H9 (cell line): ENCODE measurements around the gene ABCD1. TPM values are rescaled to one million over a fixed set of nuclear protein-coding genes. Genes with fewer than 3 reads are reported as not detected.

Experiments
- DNase-seq: peaks from one replicate; pipeline ENCODE4 v3.0.0-alpha.2; 2017
- H2AFZ ChIP-seq: one replicate; pipeline ENCODE4 v1.6.1; 2013; ENCODE audit warnings: mild to moderate bottlenecking, low read length, control low read depth, moderate library complexity
- H2AK5ac ChIP-seq: 2 replicates; pipeline ENCODE4 v1.6.1; 2013; ENCODE audit warnings: low read length, control low read depth, mixed read lengths; ENCODE audit not compliant: insufficient read length
- H2BK120ac ChIP-seq: one replicate; pipeline ENCODE4 v1.6.1; 2013; ENCODE audit warnings: low read depth, mild to moderate bottlenecking, low read length, control low read depth, inconsistent platforms; ENCODE audit not compliant: poor library complexity, severe bottlenecking
- H2BK12ac ChIP-seq: 2 replicates; pipeline ENCODE4 v1.6.1; 2013; ENCODE audit warnings: low read length, control low read depth, mixed read lengths, low read depth; ENCODE audit not compliant: insufficient read length
- H2BK15ac ChIP-seq: 2 replicates; pipeline ENCODE4 v1.6.1; 2013; ENCODE audit warnings: low read depth, low read length, control low read depth
- H2BK20ac ChIP-seq: one replicate; pipeline ENCODE4 v1.6.1; 2013; ENCODE audit warnings: low read depth, mild to moderate bottlenecking, low read length, control low read depth, inconsistent platforms; ENCODE audit not compliant: poor library complexity, severe bottlenecking
- H2BK5ac ChIP-seq: 2 replicates; pipeline ENCODE4 v1.6.1; 2013; ENCODE audit warnings: low read length, control low read depth, mixed read lengths; ENCODE audit not compliant: insufficient read length
- H3K14ac ChIP-seq: 2 replicates; pipeline ENCODE4 v1.6.1; 2013; ENCODE audit warnings: low read length, control low read depth; ENCODE audit not compliant: insufficient read depth
- H3K18ac ChIP-seq: 2 replicates; pipeline ENCODE4 v1.6.1; 2013; ENCODE audit warnings: low read depth, mild to moderate bottlenecking, mixed read lengths, low read length, control low read depth; ENCODE audit not compliant: insufficient read length
- H3K23ac ChIP-seq: 2 replicates; pipeline ENCODE4 v1.6.1; 2013; ENCODE audit warnings: low read length, control low read depth, mixed read lengths, low read depth; ENCODE audit not compliant: insufficient read length
- H3K23me2 ChIP-seq: 2 replicates; pipeline ENCODE4 v1.6.1; 2013; ENCODE audit warnings: low read depth, mild to moderate bottlenecking, mixed read lengths, low read length, control low read depth; ENCODE audit not compliant: insufficient read length, poor library complexity, severe bottlenecking
- H3K27ac ChIP-seq: 2 replicates; pipeline ENCODE4 v1.5.1; 2013; ENCODE audit warnings: low read length, control low read depth, mixed read lengths, low read depth; ENCODE audit not compliant: insufficient read length
- H3K27me3 ChIP-seq: 2 replicates; pipeline ENCODE4 v1.6.1; 2013; ENCODE audit warnings: low read length, control low read depth, inconsistent platforms; ENCODE audit not compliant: insufficient read depth
- H3K4ac ChIP-seq: 2 replicates; pipeline ENCODE4 v1.6.1; 2013; ENCODE audit warnings: low read depth, mild to moderate bottlenecking, control low read depth, inconsistent platforms, low read length, moderate library complexity
- H3K4me1 ChIP-seq: 2 replicates; pipeline ENCODE4 v1.6.1; 2013; ENCODE audit warnings: low read length, control low read depth, inconsistent platforms; ENCODE audit not compliant: insufficient read depth
- H3K4me2 ChIP-seq: 2 replicates; pipeline ENCODE4 v1.6.1; 2013; ENCODE audit warnings: low read length, control low read depth, mixed read lengths; ENCODE audit not compliant: insufficient read length, insufficient read depth
- H3K56ac ChIP-seq: 2 replicates; pipeline ENCODE4 v1.6.1; 2013; ENCODE audit warnings: low read depth, mild to moderate bottlenecking, mixed read lengths, low read length, control low read depth; ENCODE audit not compliant: insufficient read length
- H3K79me1 ChIP-seq: 2 replicates; pipeline ENCODE4 v1.6.1; 2013; ENCODE audit warnings: low read depth, mild to moderate bottlenecking, moderate library complexity, low read length, control low read depth, inconsistent platforms; ENCODE audit not compliant: insufficient read depth, poor library complexity, severe bottlenecking
- H3K79me2 ChIP-seq: 2 replicates; pipeline ENCODE4 v1.6.1; 2013; ENCODE audit warnings: low read length, control low read depth, inconsistent platforms; ENCODE audit not compliant: insufficient read depth
- H3K9ac ChIP-seq: 2 replicates; pipeline ENCODE4 v1.6.1; 2013; ENCODE audit warnings: low read length, control low read depth, mixed read lengths; ENCODE audit not compliant: insufficient read length; ENCODE audit errors: extremely low read depth
- H3K9me3 ChIP-seq: one replicate; pipeline ENCODE4 v1.6.1; 2013; ENCODE audit warnings: low read depth, low read length, inconsistent platforms; ENCODE audit not compliant: control insufficient read depth
- H3T11ph ChIP-seq: one replicate; pipeline ENCODE4 v1.6.1; 2013; ENCODE audit warnings: mild to moderate bottlenecking, low read length, control low read depth, inconsistent platforms
- H4K20me1 ChIP-seq: one replicate; pipeline ENCODE4 v1.6.1; 2013; ENCODE audit not compliant: control insufficient read depth, insufficient read length, insufficient read depth
- H4K5ac ChIP-seq: 2 replicates; pipeline ENCODE4 v1.6.1; 2013; ENCODE audit warnings: low read depth, mild to moderate bottlenecking, mixed read lengths, low read length, control low read depth; ENCODE audit not compliant: insufficient read length
- H4K8ac ChIP-seq: replicated peaks from 2 replicates; pipeline ENCODE4 v1.6.1; 2013; ENCODE audit warnings: low read length, control low read depth, mixed read lengths, low read depth; ENCODE audit not compliant: insufficient read length
- H4K91ac ChIP-seq: 2 replicates; pipeline ENCODE4 v1.6.1; 2013; ENCODE audit warnings: low read depth, mild to moderate bottlenecking, moderate library complexity, mixed read lengths, low read length, control low read depth; ENCODE audit not compliant: insufficient read length
- H3K27ac Mint-ChIP-seq, 3 experiments: 2 replicates in 2 of 3; 3 replicates in 1 of 3; pipeline ENCODE4 v1.8.0; 2020 to 2021; ENCODE audit warnings: mixed read lengths in 3 of 3, mild to moderate bottlenecking in 1 of 3, moderate library complexity in 1 of 3
- H3K27me3 Mint-ChIP-seq: 2 replicates; pipeline ENCODE4 v1.8.0; 2021; ENCODE audit warnings: low read depth, mild to moderate bottlenecking, moderate library complexity, mixed read lengths
- H3K36me3 Mint-ChIP-seq, 3 experiments: 2 replicates in 2 of 3; 3 replicates in 1 of 3; pipeline ENCODE4 v1.8.0; 2020 to 2021; ENCODE audit warnings: low read depth in 3 of 3, mixed read lengths in 3 of 3; ENCODE audit not compliant: insufficient read depth in 1 of 3
- H3K4me1 Mint-ChIP-seq, 2 experiments: 2 replicates each; pipeline ENCODE4 v1.8.0; 2020; ENCODE audit warnings: mixed read lengths in 2 of 2
- H3K4me3 Mint-ChIP-seq, 2 experiments: 2 replicates in 1 of 2; 3 replicates in 1 of 2; pipeline ENCODE4 v1.8.0; 2020 to 2021; ENCODE audit warnings: mild to moderate bottlenecking in 2 of 2, mixed read lengths in 2 of 2, moderate library complexity in 1 of 2
- H3K9me3 Mint-ChIP-seq, 2 experiments: 2 replicates in 1 of 2; 3 replicates in 1 of 2; pipeline ENCODE4 v1.8.0; 2020; ENCODE audit warnings: mild to moderate bottlenecking in 2 of 2, mixed read lengths in 2 of 2, moderate library complexity in 1 of 2
- WGBS: extraction: QIAGEN DNeasy Blood & Tissue Kit; methylation state at CpG from one replicate; pipeline ENCODE4 v1.1.7; 2013; ENCODE audit warnings: missing lambda C conversion rate, low lambda C conversion rate, mixed read lengths; ENCODE audit not compliant: insufficient read length; ENCODE audit errors: extremely low coverage; 5-methylcytosine and 5-hydroxymethylcytosine counted together
- total RNA-seq: library from RNA; stranded (reverse); gene quantifications from 2 replicates; pipeline ENCODE4 v1.2.1, GENCODE V29; 2021
- TF ChIP-seq, protein P1 (sequence below): fragments of 200-600 bp; sonication (generic); conservative IDR thresholded peaks from 3 replicates; pipeline ENCODE4 v1.8.0; 2021; ENCODE audit warnings: antibody characterized with exemption, mild to moderate bottlenecking

Gene ABCD1
- total RNA-seq, 1 experiment from 2014 or later: 11.1 TPM

DNA sequence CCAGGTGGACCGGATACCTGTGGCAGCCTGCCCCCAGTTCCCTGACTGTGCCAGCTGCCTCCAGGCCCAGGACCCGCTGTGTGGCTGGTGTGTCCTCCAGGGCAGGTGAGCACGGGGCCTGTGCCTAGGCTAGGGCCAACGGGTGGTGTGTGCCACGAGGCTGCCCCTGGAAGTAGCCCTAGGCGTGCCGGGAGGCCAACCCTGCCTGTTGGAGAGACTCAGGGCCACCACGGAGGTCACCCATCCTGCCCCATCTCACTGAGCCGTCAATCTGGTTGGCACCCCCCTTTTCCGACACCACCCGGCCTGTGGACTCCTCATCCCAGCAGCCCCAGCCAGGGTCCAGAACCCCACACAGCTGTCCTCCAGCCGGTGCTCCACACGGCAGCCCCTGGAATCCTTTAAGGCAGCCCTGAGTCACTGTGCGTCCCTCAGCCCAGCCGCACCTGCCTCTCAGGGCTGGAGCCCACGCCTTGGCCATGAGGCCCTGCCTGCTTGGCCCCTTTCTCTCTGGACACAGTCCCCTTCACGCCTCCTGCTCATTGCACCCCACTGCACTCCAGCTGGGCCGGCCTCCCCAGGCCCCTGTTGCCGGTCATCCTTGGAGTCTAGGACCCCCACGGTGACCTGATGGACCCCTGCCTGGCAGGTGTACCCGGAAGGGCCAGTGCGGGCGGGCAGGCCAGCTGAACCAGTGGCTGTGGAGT is 44.7 kb downstream of the ABCD1 start:
- Histone ChIP-seq H3K79me2 (no peaks in the 10 kb centered on the region), H3K14ac (no peak overlapping the region), H4K5ac (no peak overlapping the region), H2BK20ac (no peak overlapping the region), H3K79me1 (no peaks in the 10 kb centered on the region), H3K27ac (no peak overlapping the region), H2BK120ac (no peak overlapping the region), H4K20me1 (no peaks in the 10 kb centered on the region), H3K9ac (no peak overlapping the region), H4K8ac (no peak overlapping the region), H3K4me2 (no peak overlapping the region), H3K18ac (no peak overlapping the region), H3K4ac (no peak overlapping the region), H3K9me3 (no peaks in the 10 kb centered on the region), H2AFZ (no peak overlapping the region), H3K27me3 (no peaks in the 10 kb centered on the region), H3K4me1 (no peaks in the 10 kb centered on the region), H2AK5ac (no peak overlapping the region), H4K91ac (no peak overlapping the region), H3K56ac (no peak overlapping the region), H2BK12ac (no peak overlapping the region), H3K23me2 (no peaks in the 10 kb centered on the region), H2BK15ac (no peak overlapping the region), H3T11ph (no peak overlapping the region), H2BK5ac (no peak overlapping the region), H3K23ac (no peak overlapping the region)
- no peaks in the 10 kb centered on the region; a peak in 1 of 7 replicates for H3K36me3 Mint-ChIP-seq
- H3K4me3 Mint-ChIP-seq: no peak overlapping the region
- WGBS: no CpG with 5 or more reads among the region's 23 CpGs
- peaks cover 2 to 6% of the 10 kb centered on the region in 2 experiments; a peak in 3 of 4 replicates for H3K4me1 Mint-ChIP-seq
- peaks cover 22 to 52% of the 10 kb centered on the region in 2 experiments for H3K9me3 Mint-ChIP-seq
- H3K27me3 Mint-ChIP-seq: peaks cover 5% of the 10 kb centered on the region; the same call in 1 of the 2 replicates
- peak; percentile 25 for DNase-seq
- TF ChIP-seq, protein P1, sequence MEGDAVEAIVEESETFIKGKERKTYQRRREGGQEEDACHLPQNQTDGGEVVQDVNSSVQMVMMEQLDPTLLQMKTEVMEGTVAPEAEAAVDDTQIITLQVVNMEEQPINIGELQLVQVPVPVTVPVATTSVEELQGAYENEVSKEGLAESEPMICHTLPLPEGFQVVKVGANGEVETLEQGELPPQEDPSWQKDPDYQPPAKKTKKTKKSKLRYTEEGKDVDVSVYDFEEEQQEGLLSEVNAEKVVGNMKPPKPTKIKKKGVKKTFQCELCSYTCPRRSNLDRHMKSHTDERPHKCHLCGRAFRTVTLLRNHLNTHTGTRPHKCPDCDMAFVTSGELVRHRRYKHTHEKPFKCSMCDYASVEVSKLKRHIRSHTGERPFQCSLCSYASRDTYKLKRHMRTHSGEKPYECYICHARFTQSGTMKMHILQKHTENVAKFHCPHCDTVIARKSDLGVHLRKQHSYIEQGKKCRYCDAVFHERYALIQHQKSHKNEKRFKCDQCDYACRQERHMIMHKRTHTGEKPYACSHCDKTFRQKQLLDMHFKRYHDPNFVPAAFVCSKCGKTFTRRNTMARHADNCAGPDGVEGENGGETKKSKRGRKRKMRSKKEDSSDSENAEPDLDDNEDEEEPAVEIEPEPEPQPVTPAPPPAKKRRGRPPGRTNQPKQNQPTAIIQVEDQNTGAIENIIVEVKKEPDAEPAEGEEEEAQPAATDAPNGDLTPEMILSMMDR: no peak
- H3K27ac Mint-ChIP-seq: no peak overlapping the region
